ENCODE data around the gene UBE2G2. TPM values are rescaled to one million over a fixed set of nuclear protein-coding genes. Genes with fewer than 3 reads are reported as not detected.

Gene UBE2G2
- total RNA-seq, 1 donor from 2014 or later = 78.2 TPM

GRCh38 chr21:44751186-44751798 is 50.3 kb downstream of the UBE2G2 start:
- intact Hi-C loops (cut with micrococcal nuclease) = no loop called here
- peaks cover 16% of the 10 kb centered on the region for H3K9me3 ChIP-seq (replicated peaks)
- no peak for TF ChIP-seq CTCF (IDR thresholded peaks at IDR 0.05; ENCODE audit: borderline replicate concordance)
- DNase-seq = no peak
- no peaks in the 10 kb centered on the region for H3K36me3 ChIP-seq
- no peak overlapping the region for H3K4me3 ChIP-seq
- H3K4me1 ChIP-seq = peaks cover 15% of the 10 kb centered on the region
- H3K27ac ChIP-seq (replicated peaks) = no peak overlapping the region
- peaks cover 37% of the 10 kb centered on the region for H3K27me3 ChIP-seq (ENCODE audit: low read depth)

GRCh38 chr21:44750675-44751025 is 51.0 kb downstream of the UBE2G2 start:
- no peak for TF ChIP-seq CTCF (IDR thresholded peaks at IDR 0.05; ENCODE audit: borderline replicate concordance)
- H3K27ac ChIP-seq (replicated peaks) = no peak overlapping the region
- H3K9me3 ChIP-seq (replicated peaks) = peaks cover 16% of the 10 kb centered on the region
- no peak overlapping the region for H3K4me3 ChIP-seq
- intact Hi-C loops (cut with micrococcal nuclease) = no loop called here
- DNase-seq = no peak
- peaks cover 15% of the 10 kb centered on the region for H3K4me1 ChIP-seq
- H3K36me3 ChIP-seq = no peaks in the 10 kb centered on the region
- peaks cover 37% of the 10 kb centered on the region for H3K27me3 ChIP-seq (ENCODE audit: low read depth)

GRCh38 chr21:44749759-44750674 is 51.6 kb downstream of the UBE2G2 start:
- TF ChIP-seq CTCF (IDR thresholded peaks at IDR 0.05; ENCODE audit: borderline replicate concordance) = no peak
- no peak overlapping the region for H3K27ac ChIP-seq (replicated peaks)
- intact Hi-C loops (cut with micrococcal nuclease) = no loop called here
- no peak overlapping the region for H3K4me3 ChIP-seq
- H3K9me3 ChIP-seq (replicated peaks) = peaks cover 13% of the 10 kb centered on the region
- peaks cover 37% of the 10 kb centered on the region for H3K27me3 ChIP-seq (ENCODE audit: low read depth)
- H3K4me1 ChIP-seq = peaks cover 12% of the 10 kb centered on the region
- no peaks in the 10 kb centered on the region for H3K36me3 ChIP-seq
- no peak for DNase-seq

GRCh38 chr21:44749116-44749758 is 52.4 kb downstream of the UBE2G2 start:
- intact Hi-C loops (cut with micrococcal nuclease) = no loop called here

More at GRCh38 chr21:44749116-44749758, 52.4 kb downstream of the UBE2G2 start:
- peaks cover 10% of the 10 kb centered on the region for H3K4me1 ChIP-seq
- peaks cover 5% of the 10 kb centered on the region for H3K9me3 ChIP-seq (replicated peaks)
- H3K4me3 ChIP-seq = no peak overlapping the region
- no peak for DNase-seq
- no peaks in the 10 kb centered on the region for H3K36me3 ChIP-seq
- TF ChIP-seq CTCF (IDR thresholded peaks at IDR 0.05; ENCODE audit: borderline replicate concordance) = no peak
- no peak overlapping the region for H3K27ac ChIP-seq (replicated peaks)
- H3K27me3 ChIP-seq (ENCODE audit: low read depth) = peaks cover 37% of the 10 kb centered on the region

Data from left ventricle myocardium inferior (tissue), 1 donor.